Measurements from ENCODE around the gene GPS1. TPM values are rescaled to one million over a fixed set of nuclear protein-coding genes. Genes with fewer than 3 reads are reported as not detected.

GPS1 gene
- total and polyA plus RNA-seq, 2 of the 4 experiments (the other 2 are of a cell fraction): 157 to 181 TPM

DNA sequence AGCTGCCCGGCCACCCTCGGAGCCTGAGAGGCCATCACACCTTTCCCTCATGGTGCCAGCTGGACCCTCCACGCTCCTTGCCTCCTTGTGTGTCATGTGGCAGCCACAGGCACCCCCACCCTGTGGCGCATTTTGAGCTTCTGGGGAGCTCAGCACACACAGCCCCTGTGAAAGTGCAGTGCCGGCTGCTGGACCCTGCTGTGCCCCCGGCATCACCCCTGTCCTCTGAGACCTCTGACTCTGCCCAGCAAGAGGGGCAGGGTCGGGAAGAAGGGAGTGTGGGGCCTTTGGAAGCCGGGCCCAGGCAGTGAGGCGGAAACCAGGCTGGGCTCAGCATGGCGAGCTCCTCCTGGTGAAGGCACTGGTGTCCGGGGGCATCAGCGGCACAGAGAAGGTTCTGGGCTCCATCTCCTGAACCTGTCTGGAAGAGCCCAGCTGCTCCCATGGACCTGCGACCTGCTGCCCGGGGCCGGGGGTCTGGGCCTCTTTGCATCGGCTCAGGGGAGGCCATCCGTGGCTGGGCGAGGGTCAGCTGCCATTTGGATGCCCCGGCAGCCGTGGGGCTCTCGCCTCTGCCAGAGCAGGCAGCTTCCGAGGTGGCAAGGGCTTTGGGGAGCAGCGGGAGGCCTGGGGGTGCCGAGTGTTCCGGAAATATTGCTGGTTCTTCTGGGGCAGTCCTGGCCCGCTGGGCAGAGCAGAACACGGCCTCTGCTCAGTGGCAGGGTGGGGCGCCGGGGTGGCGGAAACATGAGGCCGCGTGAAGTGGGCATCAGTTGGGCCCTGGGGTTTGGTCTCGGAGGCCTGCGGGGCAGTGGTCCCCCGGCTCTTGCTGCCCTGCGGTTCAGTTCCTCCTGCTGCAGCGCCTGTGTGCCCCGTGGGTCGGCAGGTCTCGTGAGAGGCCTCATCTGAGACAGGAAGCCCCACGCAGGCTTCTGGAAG, 46.9 kb upstream of the GPS1 start:
- peak overlapping the region; percentile 47; the same call in 1 of the 2 replicates for H3K56ac ChIP-seq (ENCODE audit: extremely low read depth, insufficient read depth, low read length)
- H2BK15ac ChIP-seq (ENCODE audit: low read depth, low read length): peak overlapping the region; percentile 100; the same call in 2 of the 3 replicates
- peak overlapping the region; percentile 84 to 96 for H4K8ac ChIP-seq (ENCODE audit: low read depth in 2 of 2, low read length in 2 of 2)
- H3K4me2 ChIP-seq (ENCODE audit: low read depth, low read length): no peak overlapping the region
- ChIA-PET POLR2A (ENCODE audit: unreplicated experiment) (no interaction called here), CTCF (interaction anchor here (0.8 to 1.0 kb wide), 2 partner anchors 15 to 45 kb away, joined by 3 to 5 read pairs; no protein-coding TSS in a partner anchor)
- TF ChIP-seq CTCF (conservative IDR thresholded peaks at IDR 0.05; ENCODE audit: low read depth, low read length) (no peak), SMC3 (IDR thresholded peaks at IDR 0.05; ENCODE audit: low read depth, low read length) (no peak), MAFK (IDR thresholded peaks at IDR 0.05; ENCODE audit: low read depth, low read length) (no peak), RAD21 (IDR thresholded peaks at IDR 0.05; ENCODE audit: low read length) (no peak), POLR2A (IDR thresholded peaks at IDR 0.05; ENCODE audit: low read depth, low read length) (no peak), MAZ (IDR thresholded peaks at IDR 0.05; ENCODE audit: borderline replicate concordance, low read depth, low read length) (no peak), RCOR1 (IDR thresholded peaks at IDR 0.05; ENCODE audit: insufficient replicate concordance, low read length) (no peak), NFE2L2 (IDR thresholded peaks at IDR 0.05; ENCODE audit: low read depth, low read length) (no peak), FOS (IDR thresholded peaks at IDR 0.05; ENCODE audit: low read depth, low read length) (no peak)
- TF ChIP-seq, protein P1, sequence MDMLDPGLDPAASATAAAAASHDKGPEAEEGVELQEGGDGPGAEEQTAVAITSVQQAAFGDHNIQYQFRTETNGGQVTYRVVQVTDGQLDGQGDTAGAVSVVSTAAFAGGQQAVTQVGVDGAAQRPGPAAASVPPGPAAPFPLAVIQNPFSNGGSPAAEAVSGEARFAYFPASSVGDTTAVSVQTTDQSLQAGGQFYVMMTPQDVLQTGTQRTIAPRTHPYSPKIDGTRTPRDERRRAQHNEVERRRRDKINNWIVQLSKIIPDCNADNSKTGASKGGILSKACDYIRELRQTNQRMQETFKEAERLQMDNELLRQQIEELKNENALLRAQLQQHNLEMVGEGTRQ (IDR thresholded peaks at IDR 0.05; ENCODE audit: low read depth, low read length): no peak
- no TSS peak for BruUV-seq (replicated peaks)
- dilution Hi-C loops (cut with HindIII; ENCODE audit: low sequenced_read_pairs, unreplicated experiment): no loop called here
- H3K9ac ChIP-seq (ENCODE audit: low read depth, low read length): peak overlapping the region; percentile 29; the same call in 1 of the 2 replicates
- H2AK9ac ChIP-seq (replicated peaks; ENCODE audit: low read depth, low read length, poor library complexity): peak overlapping the region; percentile 98
- H2BK20ac ChIP-seq (ENCODE audit: low read depth, low read length): peak overlapping the region; percentile 97
- H3K4me1 ChIP-seq (ENCODE audit: control insufficient read depth, insufficient read depth, low read length): peaks cover 27% of the 10 kb centered on the region
- H3K36me3 ChIP-seq (ENCODE audit: control insufficient read depth, insufficient read depth, low read length): no peaks in the 10 kb centered on the region
- H3K27ac ChIP-seq (ENCODE audit: insufficient read depth, low read length): peak overlapping the region; percentile 78
- peak overlapping the region; percentile 3; the same call in 1 of the 2 replicates for H3K18ac ChIP-seq (ENCODE audit: low read depth, low read length)
- 92% methylated on average over 28 of the region's 41 CpGs; no CpG with 5 or more reads in 1 of the 2 experiments for WGBS, 2 experiments (ENCODE audit: extremely low coverage in 2 of 2, insufficient read length in 1 of 2)
- peak overlapping the region; percentile 98 for H2BK120ac ChIP-seq (ENCODE audit: low read depth, low read length)
- no peak overlapping the region for H3K4me3 ChIP-seq (ENCODE audit: insufficient read depth, low read depth, low read length)
- ATAC-seq (ENCODE audit: low read depth) (no peak), DNase-seq (no peak)
- H2AK5ac ChIP-seq (ENCODE audit: low read depth, low read length): peak overlapping the region; percentile 99
- peak overlapping the region; percentile 84 for H3K23ac ChIP-seq (ENCODE audit: low read depth, low read length)
- peak overlapping the region; percentile 95 for H2BK5ac ChIP-seq (ENCODE audit: low read depth, low read length, poor library complexity, severe bottlenecking)
- intact Hi-C loops (cut with micrococcal nuclease): no loop called here
- H4K91ac ChIP-seq (ENCODE audit: insufficient read depth, low read depth, low read length): peak overlapping the region; percentile 99
- in situ Hi-C loops (cut with MboI; ENCODE audit: low sequenced_read_pairs): no loop called here
- peaks cover 18% of the 10 kb centered on the region for H3K9me1 ChIP-seq (ENCODE audit: insufficient read depth, low read length)
- peak overlapping the region; percentile 96 for H3K14ac ChIP-seq (replicated peaks; ENCODE audit: low read depth, low read length)
- peak overlapping the region; percentile 33 for H4K5ac ChIP-seq (ENCODE audit: low read depth, low read length)
- H3K9me3 ChIP-seq (ENCODE audit: control insufficient read depth, insufficient read depth, low read length): no peaks in the 10 kb centered on the region
- H3K79me1 ChIP-seq (ENCODE audit: low read depth in 1 of 2, low read length in 2 of 2): peaks cover 11 to 33% of the 10 kb centered on the region in 2 experiments; a peak in 3 of 4 replicates
- H3K4ac ChIP-seq (ENCODE audit: low read depth, low read length): peak overlapping the region; percentile 97
- H4K20me1 ChIP-seq (ENCODE audit: insufficient read depth, low read length): peaks cover 3% of the 10 kb centered on the region; the same call in 1 of the 2 replicates
- peak overlapping the region; percentile 82 for H2AFZ ChIP-seq (replicated peaks; ENCODE audit: low read length, poor library complexity)
- H3K27me3 ChIP-seq (ENCODE audit: control insufficient read depth, insufficient read depth, low read length): no peaks in the 10 kb centered on the region

All from IMR-90 (cell line).